GM12874 (cell line): ENCODE results near the gene MGAT4C.

ENCODE experiments used
- CTCF ChIP-seq: IDR thresholded peaks from 2 replicates; pipeline ENCODE4 v1.5.1; 2011; ENCODE audit warnings: low read depth, mild to moderate bottlenecking, control low read depth, low read length, moderate library complexity; ENCODE audit not compliant: insufficient read depth

The MGAT4C gene

GRCh38 chr12:86265329-86265695, 9.1 kb upstream of the MGAT4C start:
- TF ChIP-seq CTCF = no peak

GRCh38 chr12:86264451-86265328, 8.5 kb upstream of the MGAT4C start:
- TF ChIP-seq CTCF = no peak

- no peak for TF ChIP-seq CTCF
These were observed 5.4 kb upstream of the MGAT4C start for GRCh38 chr12:86261578-86261977.

- TF ChIP-seq CTCF = no peak
These were observed 5.0 kb upstream of the MGAT4C start for GRCh38 chr12:86261142-86261541.

- no peak for TF ChIP-seq CTCF
These were observed 4.0 kb upstream of the MGAT4C start for GRCh38 chr12:86260183-86260582.

GRCh38 chr12:86257134-86257533, 943 bp upstream of the MGAT4C start:
- no peak for TF ChIP-seq CTCF

- no peak for TF ChIP-seq CTCF
These were observed 1.6 kb downstream of the MGAT4C start for GRCh38 chr12:86254399-86255107.
